ENCODE data around the gene TMEM125. TPM values are rescaled to one million over a fixed set of nuclear protein-coding genes. Genes with fewer than 3 reads are reported as not detected.

The TMEM125 gene
- total and polyA plus RNA-seq, 9 of the 15 experiments (the other 6 are each of a cell fraction or from before 2014, with no cell fraction given) = 0.07 to 0.08 TPM; not detected in 7

DNA sequence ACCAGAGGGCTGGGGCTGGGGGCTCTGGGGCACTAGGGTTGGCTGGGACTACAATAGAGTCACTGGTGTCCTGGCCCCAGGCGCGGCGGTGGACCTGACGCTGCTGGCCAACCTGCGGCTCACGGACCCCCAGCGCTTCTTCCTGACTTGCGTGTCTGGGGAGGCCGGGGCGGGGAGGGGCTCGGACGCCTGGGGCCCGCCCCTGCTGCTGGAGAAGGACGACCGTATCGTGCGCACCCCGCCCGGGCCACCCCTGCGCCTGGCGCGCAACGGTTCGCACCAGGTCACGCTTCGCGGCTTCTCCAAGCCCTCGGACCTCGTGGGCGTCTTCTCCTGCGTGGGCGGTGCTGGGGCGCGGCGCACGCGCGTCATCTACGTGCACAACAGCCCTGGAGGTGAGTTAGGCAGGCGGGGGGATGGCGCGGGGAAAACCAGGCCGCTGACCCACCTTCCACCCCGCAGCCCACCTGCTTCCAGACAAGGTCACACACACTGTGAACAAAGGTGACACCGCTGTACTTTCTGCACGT, 35.1 kb downstream of the TMEM125 start (continued):
- TF ChIP-seq, protein P1, sequence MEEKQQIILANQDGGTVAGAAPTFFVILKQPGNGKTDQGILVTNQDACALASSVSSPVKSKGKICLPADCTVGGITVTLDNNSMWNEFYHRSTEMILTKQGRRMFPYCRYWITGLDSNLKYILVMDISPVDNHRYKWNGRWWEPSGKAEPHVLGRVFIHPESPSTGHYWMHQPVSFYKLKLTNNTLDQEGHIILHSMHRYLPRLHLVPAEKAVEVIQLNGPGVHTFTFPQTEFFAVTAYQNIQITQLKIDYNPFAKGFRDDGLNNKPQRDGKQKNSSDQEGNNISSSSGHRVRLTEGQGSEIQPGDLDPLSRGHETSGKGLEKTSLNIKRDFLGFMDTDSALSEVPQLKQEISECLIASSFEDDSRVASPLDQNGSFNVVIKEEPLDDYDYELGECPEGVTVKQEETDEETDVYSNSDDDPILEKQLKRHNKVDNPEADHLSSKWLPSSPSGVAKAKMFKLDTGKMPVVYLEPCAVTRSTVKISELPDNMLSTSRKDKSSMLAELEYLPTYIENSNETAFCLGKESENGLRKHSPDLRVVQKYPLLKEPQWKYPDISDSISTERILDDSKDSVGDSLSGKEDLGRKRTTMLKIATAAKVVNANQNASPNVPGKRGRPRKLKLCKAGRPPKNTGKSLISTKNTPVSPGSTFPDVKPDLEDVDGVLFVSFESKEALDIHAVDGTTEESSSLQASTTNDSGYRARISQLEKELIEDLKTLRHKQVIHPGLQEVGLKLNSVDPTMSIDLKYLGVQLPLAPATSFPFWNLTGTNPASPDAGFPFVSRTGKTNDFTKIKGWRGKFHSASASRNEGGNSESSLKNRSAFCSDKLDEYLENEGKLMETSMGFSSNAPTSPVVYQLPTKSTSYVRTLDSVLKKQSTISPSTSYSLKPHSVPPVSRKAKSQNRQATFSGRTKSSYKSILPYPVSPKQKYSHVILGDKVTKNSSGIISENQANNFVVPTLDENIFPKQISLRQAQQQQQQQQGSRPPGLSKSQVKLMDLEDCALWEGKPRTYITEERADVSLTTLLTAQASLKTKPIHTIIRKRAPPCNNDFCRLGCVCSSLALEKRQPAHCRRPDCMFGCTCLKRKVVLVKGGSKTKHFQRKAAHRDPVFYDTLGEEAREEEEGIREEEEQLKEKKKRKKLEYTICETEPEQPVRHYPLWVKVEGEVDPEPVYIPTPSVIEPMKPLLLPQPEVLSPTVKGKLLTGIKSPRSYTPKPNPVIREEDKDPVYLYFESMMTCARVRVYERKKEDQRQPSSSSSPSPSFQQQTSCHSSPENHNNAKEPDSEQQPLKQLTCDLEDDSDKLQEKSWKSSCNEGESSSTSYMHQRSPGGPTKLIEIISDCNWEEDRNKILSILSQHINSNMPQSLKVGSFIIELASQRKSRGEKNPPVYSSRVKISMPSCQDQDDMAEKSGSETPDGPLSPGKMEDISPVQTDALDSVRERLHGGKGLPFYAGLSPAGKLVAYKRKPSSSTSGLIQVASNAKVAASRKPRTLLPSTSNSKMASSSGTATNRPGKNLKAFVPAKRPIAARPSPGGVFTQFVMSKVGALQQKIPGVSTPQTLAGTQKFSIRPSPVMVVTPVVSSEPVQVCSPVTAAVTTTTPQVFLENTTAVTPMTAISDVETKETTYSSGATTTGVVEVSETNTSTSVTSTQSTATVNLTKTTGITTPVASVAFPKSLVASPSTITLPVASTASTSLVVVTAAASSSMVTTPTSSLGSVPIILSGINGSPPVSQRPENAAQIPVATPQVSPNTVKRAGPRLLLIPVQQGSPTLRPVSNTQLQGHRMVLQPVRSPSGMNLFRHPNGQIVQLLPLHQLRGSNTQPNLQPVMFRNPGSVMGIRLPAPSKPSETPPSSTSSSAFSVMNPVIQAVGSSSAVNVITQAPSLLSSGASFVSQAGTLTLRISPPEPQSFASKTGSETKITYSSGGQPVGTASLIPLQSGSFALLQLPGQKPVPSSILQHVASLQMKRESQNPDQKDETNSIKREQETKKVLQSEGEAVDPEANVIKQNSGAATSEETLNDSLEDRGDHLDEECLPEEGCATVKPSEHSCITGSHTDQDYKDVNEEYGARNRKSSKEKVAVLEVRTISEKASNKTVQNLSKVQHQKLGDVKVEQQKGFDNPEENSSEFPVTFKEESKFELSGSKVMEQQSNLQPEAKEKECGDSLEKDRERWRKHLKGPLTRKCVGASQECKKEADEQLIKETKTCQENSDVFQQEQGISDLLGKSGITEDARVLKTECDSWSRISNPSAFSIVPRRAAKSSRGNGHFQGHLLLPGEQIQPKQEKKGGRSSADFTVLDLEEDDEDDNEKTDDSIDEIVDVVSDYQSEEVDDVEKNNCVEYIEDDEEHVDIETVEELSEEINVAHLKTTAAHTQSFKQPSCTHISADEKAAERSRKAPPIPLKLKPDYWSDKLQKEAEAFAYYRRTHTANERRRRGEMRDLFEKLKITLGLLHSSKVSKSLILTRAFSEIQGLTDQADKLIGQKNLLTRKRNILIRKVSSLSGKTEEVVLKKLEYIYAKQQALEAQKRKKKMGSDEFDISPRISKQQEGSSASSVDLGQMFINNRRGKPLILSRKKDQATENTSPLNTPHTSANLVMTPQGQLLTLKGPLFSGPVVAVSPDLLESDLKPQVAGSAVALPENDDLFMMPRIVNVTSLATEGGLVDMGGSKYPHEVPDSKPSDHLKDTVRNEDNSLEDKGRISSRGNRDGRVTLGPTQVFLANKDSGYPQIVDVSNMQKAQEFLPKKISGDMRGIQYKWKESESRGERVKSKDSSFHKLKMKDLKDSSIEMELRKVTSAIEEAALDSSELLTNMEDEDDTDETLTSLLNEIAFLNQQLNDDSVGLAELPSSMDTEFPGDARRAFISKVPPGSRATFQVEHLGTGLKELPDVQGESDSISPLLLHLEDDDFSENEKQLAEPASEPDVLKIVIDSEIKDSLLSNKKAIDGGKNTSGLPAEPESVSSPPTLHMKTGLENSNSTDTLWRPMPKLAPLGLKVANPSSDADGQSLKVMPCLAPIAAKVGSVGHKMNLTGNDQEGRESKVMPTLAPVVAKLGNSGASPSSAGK (IDR thresholded peaks at IDR 0.05) = peak; percentile 73; the same call in 1 of the 2 replicates
- TF ChIP-seq CREB1 (IDR thresholded peaks at IDR 0.05) (peak; percentile 50; the same call in 1 of the 2 replicates), CREB1 (CRISPR knock-in tag; IDR thresholded peaks at IDR 0.05) (no peak), CEBPB (tag; IDR thresholded peaks at IDR 0.05) (no peak)
